Thoracic aorta (tissue), 2 donors: ENCODE data around the gene IGF1R. TPM values are rescaled to one million over a fixed set of nuclear protein-coding genes. Genes with fewer than 3 reads are reported as not detected.
"Not testable (repeated sequence)": the region's sequence is repeated elsewhere in the genome, so short reads cannot be mapped to it uniquely, and the experiment has no call there.

Experiments used
- ATAC-seq: fragments of 150-250 bp; one replicate; pipeline ENCODE4 v1.8.0; 2017; ENCODE audit warnings: low read depth; ENCODE audit not compliant: insufficient number of reproducible peaks, low FRiP score
- DNase-seq: peaks from one replicate; pipeline ENCODE4 v3.0.0-alpha.2; 2020; ENCODE audit warnings: low spot score
- H3K27ac ChIP-seq, 2 donors: fragments of 200-600 bp; sonication (generic); 1 replicate in 1 of 2; 2 replicates in 1 of 2; pipeline ENCODE4 v1.5.1; 2016; ENCODE audit warnings: mild to moderate bottlenecking in 2 of 2, moderate library complexity in 2 of 2
- H3K27me3 ChIP-seq: fragments of 200-600 bp; sonication (generic); replicated peaks from 2 replicates; pipeline ENCODE4 v1.6.0; 2016; ENCODE audit warnings: mild to moderate bottlenecking; ENCODE audit not compliant: insufficient read depth
- H3K36me3 ChIP-seq: fragments of 200-600 bp; sonication (generic); one replicate; pipeline ENCODE4 v1.5.1; 2016
- H3K4me1 ChIP-seq, 2 donors: fragments of 200-600 bp; sonication (generic); 1 replicate in 1 of 2; 2 replicates in 1 of 2; pipeline versions ENCODE4 v1.5.1 to v1.6.0; 2016; ENCODE audit warnings: low read depth in 2 of 2, mild to moderate bottlenecking in 1 of 2; ENCODE audit not compliant: control insufficient read depth in 1 of 2
- H3K4me3 ChIP-seq: fragments of 200-600 bp; sonication (generic); 2 replicates; pipeline ENCODE4 v1.5.1; 2016; ENCODE audit warnings: mild to moderate bottlenecking
- H3K9me3 ChIP-seq: fragments of 200-600 bp; sonication (generic); 2 replicates; pipeline ENCODE4 v1.5.1; 2016
- CTCF ChIP-seq: fragments of 200-600 bp; sonication (generic); IDR thresholded peaks from one replicate; pipeline ENCODE4 v1.5.1; 2019; ENCODE audit warnings: antibody characterized with exemption
- total RNA-seq, 2 donors: library from RNA; depleted of rRNA; stranded (reverse); fragments of >200 nt; gene quantifications; one replicate each; pipeline versions ENCODE4 v1.1.0 to v1.2.3, GENCODE V29; 2016

IGF1R gene
- total RNA-seq, 2 donors from 2014 or later: 127 to 159 TPM

GRCh38 chr15:98960555-98961050 lies 312.3 kb downstream of the IGF1R start:
- no peak for TF ChIP-seq CTCF
- Histone ChIP-seq H3K27ac (no peak overlapping the region), H3K27me3 (no peaks in the 10 kb centered on the region), H3K4me3 (no peak overlapping the region), H3K9me3 (no peaks in the 10 kb centered on the region), H3K36me3 (peaks cover 44% of the 10 kb centered on the region), H3K4me1 (peaks cover 7 to 11% of the 10 kb centered on the region in 2 donors)
- DNase-seq (no peak), ATAC-seq (no peak)

GRCh38 chr15:98963444-98963843 lies 315.1 kb downstream of the IGF1R start:
- DNase-seq: no peak
- no peak overlapping the region for H3K27ac ChIP-seq

GRCh38 chr15:98964466-98965133 lies 316.3 kb downstream of the IGF1R start:
- ATAC-seq (no peak), DNase-seq (no peak)
- Histone ChIP-seq H3K9me3 (no peaks in the 10 kb centered on the region), H3K27ac (no peak overlapping the region), H3K27me3 (no peaks in the 10 kb centered on the region), H3K4me3 (no peak overlapping the region), H3K4me1 (no peaks in the 10 kb centered on the region), H3K36me3 (peaks cover 19% of the 10 kb centered on the region)
- TF ChIP-seq CTCF: no peak

More at GRCh38 chr15:98963444-98963843, 315.1 kb downstream of the IGF1R start:
- TF ChIP-seq CTCF: no peak
- no peak for ATAC-seq
- Histone ChIP-seq H3K4me3 (no peak overlapping the region), H3K27me3 (no peaks in the 10 kb centered on the region), H3K36me3 (peaks cover 27% of the 10 kb centered on the region), H3K9me3 (no peaks in the 10 kb centered on the region), H3K4me1 (no peaks in the 10 kb centered on the region)

GRCh38 chr15:98965134-98965491 lies 316.8 kb downstream of the IGF1R start:
- not testable (repeated sequence) for H3K4me1 ChIP-seq, H3K4me3 ChIP-seq, DNase-seq, H3K27me3 ChIP-seq, H3K9me3 ChIP-seq, H3K27ac ChIP-seq, ATAC-seq
- peaks cover 19% of the 10 kb centered on the region for H3K36me3 ChIP-seq

- ATAC-seq: no peak
- Histone ChIP-seq H3K9me3 (no peaks in the 10 kb centered on the region), H3K36me3 (peaks cover 19% of the 10 kb centered on the region), H3K4me3 (no peak overlapping the region), H3K4me1 (no peaks in the 10 kb centered on the region), H3K27me3 (no peaks in the 10 kb centered on the region), H3K27ac (no peak overlapping the region)
- no peak for TF ChIP-seq CTCF
- no peak for DNase-seq
Measured at GRCh38 chr15:98965597-98965996, 317.3 kb downstream of the IGF1R start.
